H9 (cell line): ENCODE results near the gene SRC. TPM values are rescaled to one million over a fixed set of nuclear protein-coding genes. Genes with fewer than 3 reads are reported as not detected.

Experiments used
- DNase-seq: peaks from one replicate; pipeline ENCODE4 v3.0.0-alpha.2; 2017
- H2AFZ ChIP-seq: one replicate; pipeline ENCODE4 v1.6.1; 2013; ENCODE audit warnings: mild to moderate bottlenecking, low read length, control low read depth, moderate library complexity
- H2AK5ac ChIP-seq: 2 replicates; pipeline ENCODE4 v1.6.1; 2013; ENCODE audit warnings: low read length, control low read depth, mixed read lengths; ENCODE audit not compliant: insufficient read length
- H2BK120ac ChIP-seq: one replicate; pipeline ENCODE4 v1.6.1; 2013; ENCODE audit warnings: low read depth, mild to moderate bottlenecking, low read length, control low read depth, inconsistent platforms; ENCODE audit not compliant: poor library complexity, severe bottlenecking
- H2BK12ac ChIP-seq: 2 replicates; pipeline ENCODE4 v1.6.1; 2013; ENCODE audit warnings: low read length, control low read depth, mixed read lengths, low read depth; ENCODE audit not compliant: insufficient read length
- H2BK15ac ChIP-seq: 2 replicates; pipeline ENCODE4 v1.6.1; 2013; ENCODE audit warnings: low read depth, low read length, control low read depth
- H2BK20ac ChIP-seq: one replicate; pipeline ENCODE4 v1.6.1; 2013; ENCODE audit warnings: low read depth, mild to moderate bottlenecking, low read length, control low read depth, inconsistent platforms; ENCODE audit not compliant: poor library complexity, severe bottlenecking
- H2BK5ac ChIP-seq: 2 replicates; pipeline ENCODE4 v1.6.1; 2013; ENCODE audit warnings: low read length, control low read depth, mixed read lengths; ENCODE audit not compliant: insufficient read length
- H3K14ac ChIP-seq: 2 replicates; pipeline ENCODE4 v1.6.1; 2013; ENCODE audit warnings: low read length, control low read depth; ENCODE audit not compliant: insufficient read depth
- H3K18ac ChIP-seq: 2 replicates; pipeline ENCODE4 v1.6.1; 2013; ENCODE audit warnings: low read depth, mild to moderate bottlenecking, mixed read lengths, low read length, control low read depth; ENCODE audit not compliant: insufficient read length
- H3K23ac ChIP-seq: 2 replicates; pipeline ENCODE4 v1.6.1; 2013; ENCODE audit warnings: low read length, control low read depth, mixed read lengths, low read depth; ENCODE audit not compliant: insufficient read length
- H3K23me2 ChIP-seq: 2 replicates; pipeline ENCODE4 v1.6.1; 2013; ENCODE audit warnings: low read depth, mild to moderate bottlenecking, mixed read lengths, low read length, control low read depth; ENCODE audit not compliant: insufficient read length, poor library complexity, severe bottlenecking
- H3K27ac ChIP-seq: 2 replicates; pipeline ENCODE4 v1.5.1; 2013; ENCODE audit warnings: low read length, control low read depth, mixed read lengths, low read depth; ENCODE audit not compliant: insufficient read length
- H3K27me3 ChIP-seq: 2 replicates; pipeline ENCODE4 v1.6.1; 2013; ENCODE audit warnings: low read length, control low read depth, inconsistent platforms; ENCODE audit not compliant: insufficient read depth
- H3K4ac ChIP-seq: 2 replicates; pipeline ENCODE4 v1.6.1; 2013; ENCODE audit warnings: low read depth, mild to moderate bottlenecking, control low read depth, inconsistent platforms, low read length, moderate library complexity
- H3K4me1 ChIP-seq: 2 replicates; pipeline ENCODE4 v1.6.1; 2013; ENCODE audit warnings: low read length, control low read depth, inconsistent platforms; ENCODE audit not compliant: insufficient read depth
- H3K4me2 ChIP-seq: 2 replicates; pipeline ENCODE4 v1.6.1; 2013; ENCODE audit warnings: low read length, control low read depth, mixed read lengths; ENCODE audit not compliant: insufficient read length, insufficient read depth
- H3K56ac ChIP-seq: 2 replicates; pipeline ENCODE4 v1.6.1; 2013; ENCODE audit warnings: low read depth, mild to moderate bottlenecking, mixed read lengths, low read length, control low read depth; ENCODE audit not compliant: insufficient read length
- H3K79me1 ChIP-seq: 2 replicates; pipeline ENCODE4 v1.6.1; 2013; ENCODE audit warnings: low read depth, mild to moderate bottlenecking, moderate library complexity, low read length, control low read depth, inconsistent platforms; ENCODE audit not compliant: insufficient read depth, poor library complexity, severe bottlenecking
- H3K79me2 ChIP-seq: 2 replicates; pipeline ENCODE4 v1.6.1; 2013; ENCODE audit warnings: low read length, control low read depth, inconsistent platforms; ENCODE audit not compliant: insufficient read depth
- H3K9ac ChIP-seq: 2 replicates; pipeline ENCODE4 v1.6.1; 2013; ENCODE audit warnings: low read length, control low read depth, mixed read lengths; ENCODE audit not compliant: insufficient read length; ENCODE audit errors: extremely low read depth
- H3K9me3 ChIP-seq: one replicate; pipeline ENCODE4 v1.6.1; 2013; ENCODE audit warnings: low read depth, low read length, inconsistent platforms; ENCODE audit not compliant: control insufficient read depth
- H3T11ph ChIP-seq: one replicate; pipeline ENCODE4 v1.6.1; 2013; ENCODE audit warnings: mild to moderate bottlenecking, low read length, control low read depth, inconsistent platforms
- H4K20me1 ChIP-seq: one replicate; pipeline ENCODE4 v1.6.1; 2013; ENCODE audit not compliant: control insufficient read depth, insufficient read length, insufficient read depth
- H4K5ac ChIP-seq: 2 replicates; pipeline ENCODE4 v1.6.1; 2013; ENCODE audit warnings: low read depth, mild to moderate bottlenecking, mixed read lengths, low read length, control low read depth; ENCODE audit not compliant: insufficient read length
- H4K8ac ChIP-seq: replicated peaks from 2 replicates; pipeline ENCODE4 v1.6.1; 2013; ENCODE audit warnings: low read length, control low read depth, mixed read lengths, low read depth; ENCODE audit not compliant: insufficient read length
- H4K91ac ChIP-seq: 2 replicates; pipeline ENCODE4 v1.6.1; 2013; ENCODE audit warnings: low read depth, mild to moderate bottlenecking, moderate library complexity, mixed read lengths, low read length, control low read depth; ENCODE audit not compliant: insufficient read length
- H3K27ac Mint-ChIP-seq, 3 experiments: 2 replicates in 2 of 3; 3 replicates in 1 of 3; pipeline ENCODE4 v1.8.0; 2020 to 2021; ENCODE audit warnings: mixed read lengths in 3 of 3, mild to moderate bottlenecking in 1 of 3, moderate library complexity in 1 of 3
- H3K27me3 Mint-ChIP-seq: 2 replicates; pipeline ENCODE4 v1.8.0; 2021; ENCODE audit warnings: low read depth, mild to moderate bottlenecking, moderate library complexity, mixed read lengths
- H3K36me3 Mint-ChIP-seq, 3 experiments: 2 replicates in 2 of 3; 3 replicates in 1 of 3; pipeline ENCODE4 v1.8.0; 2020 to 2021; ENCODE audit warnings: low read depth in 3 of 3, mixed read lengths in 3 of 3; ENCODE audit not compliant: insufficient read depth in 1 of 3
- H3K4me1 Mint-ChIP-seq, 2 experiments: 2 replicates each; pipeline ENCODE4 v1.8.0; 2020; ENCODE audit warnings: mixed read lengths in 2 of 2
- H3K4me3 Mint-ChIP-seq, 2 experiments: 2 replicates in 1 of 2; 3 replicates in 1 of 2; pipeline ENCODE4 v1.8.0; 2020 to 2021; ENCODE audit warnings: mild to moderate bottlenecking in 2 of 2, mixed read lengths in 2 of 2, moderate library complexity in 1 of 2
- H3K9me3 Mint-ChIP-seq, 2 experiments: 2 replicates in 1 of 2; 3 replicates in 1 of 2; pipeline ENCODE4 v1.8.0; 2020; ENCODE audit warnings: mild to moderate bottlenecking in 2 of 2, mixed read lengths in 2 of 2, moderate library complexity in 1 of 2
- total RNA-seq: library from RNA; stranded (reverse); gene quantifications from 2 replicates; pipeline ENCODE4 v1.2.1, GENCODE V29; 2021
- TF ChIP-seq, protein P1 (sequence below): fragments of 200-600 bp; sonication (generic); conservative IDR thresholded peaks from 3 replicates; pipeline ENCODE4 v1.8.0; 2021; ENCODE audit warnings: antibody characterized with exemption, mild to moderate bottlenecking

SRC gene
- total RNA-seq, 1 experiment from 2014 or later: 44.5 TPM

DNA sequence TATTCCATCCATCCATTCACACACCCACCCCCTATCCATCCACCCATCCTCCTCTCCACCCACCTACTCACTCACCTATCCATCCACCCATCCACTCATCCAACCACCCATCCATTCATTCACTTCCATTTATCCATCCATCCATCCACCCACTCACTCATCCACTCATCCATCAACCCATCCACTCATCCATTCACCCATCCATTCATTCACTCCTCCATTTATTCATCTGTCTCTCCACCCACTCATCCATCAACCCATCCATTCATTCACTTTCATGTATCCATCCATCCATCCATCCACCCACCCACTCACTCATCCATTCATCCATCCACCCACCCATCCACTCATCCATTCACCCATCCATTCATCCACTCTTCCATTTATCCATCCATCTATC lies 84.1 kb downstream of the SRC start:
- Mint-ChIP-seq H3K27me3 (peaks cover 3% of the 10 kb centered on the region), H3K4me3 (no peak overlapping the region), H3K27ac (no peak overlapping the region), H3K9me3 (no peaks in the 10 kb centered on the region), H3K4me1 (no peaks in the 10 kb centered on the region), H3K36me3 (no peaks in the 10 kb centered on the region)
- no peak overlapping the region for H3T11ph ChIP-seq
- H2BK20ac ChIP-seq: no peak overlapping the region
- no peak overlapping the region for H3K56ac ChIP-seq
- H4K91ac ChIP-seq: no peak overlapping the region
- H3K9me3 ChIP-seq: no peaks in the 10 kb centered on the region
- no peaks in the 10 kb centered on the region for H3K23me2 ChIP-seq
- no peak overlapping the region for H4K8ac ChIP-seq
- H3K79me2 ChIP-seq: no peaks in the 10 kb centered on the region
- no peak overlapping the region for H3K9ac ChIP-seq
- no peak overlapping the region for H3K23ac ChIP-seq
- no peaks in the 10 kb centered on the region for H4K20me1 ChIP-seq
- no peak overlapping the region for H3K18ac ChIP-seq
- no peak overlapping the region for H2BK5ac ChIP-seq
- H2BK120ac ChIP-seq: no peak overlapping the region
- no peak overlapping the region for H3K4me2 ChIP-seq
- no peaks in the 10 kb centered on the region for H3K27me3 ChIP-seq
- TF ChIP-seq, protein P1, sequence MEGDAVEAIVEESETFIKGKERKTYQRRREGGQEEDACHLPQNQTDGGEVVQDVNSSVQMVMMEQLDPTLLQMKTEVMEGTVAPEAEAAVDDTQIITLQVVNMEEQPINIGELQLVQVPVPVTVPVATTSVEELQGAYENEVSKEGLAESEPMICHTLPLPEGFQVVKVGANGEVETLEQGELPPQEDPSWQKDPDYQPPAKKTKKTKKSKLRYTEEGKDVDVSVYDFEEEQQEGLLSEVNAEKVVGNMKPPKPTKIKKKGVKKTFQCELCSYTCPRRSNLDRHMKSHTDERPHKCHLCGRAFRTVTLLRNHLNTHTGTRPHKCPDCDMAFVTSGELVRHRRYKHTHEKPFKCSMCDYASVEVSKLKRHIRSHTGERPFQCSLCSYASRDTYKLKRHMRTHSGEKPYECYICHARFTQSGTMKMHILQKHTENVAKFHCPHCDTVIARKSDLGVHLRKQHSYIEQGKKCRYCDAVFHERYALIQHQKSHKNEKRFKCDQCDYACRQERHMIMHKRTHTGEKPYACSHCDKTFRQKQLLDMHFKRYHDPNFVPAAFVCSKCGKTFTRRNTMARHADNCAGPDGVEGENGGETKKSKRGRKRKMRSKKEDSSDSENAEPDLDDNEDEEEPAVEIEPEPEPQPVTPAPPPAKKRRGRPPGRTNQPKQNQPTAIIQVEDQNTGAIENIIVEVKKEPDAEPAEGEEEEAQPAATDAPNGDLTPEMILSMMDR: no peak
- H3K4ac ChIP-seq: no peak overlapping the region
- no peak for DNase-seq
- H3K14ac ChIP-seq: no peak overlapping the region
- H3K79me1 ChIP-seq: no peaks in the 10 kb centered on the region
- no peaks in the 10 kb centered on the region for H3K4me1 ChIP-seq
- H3K27ac ChIP-seq: no peak overlapping the region
- no peak overlapping the region for H2AK5ac ChIP-seq
- H4K5ac ChIP-seq: no peak overlapping the region
- no peak overlapping the region for H2BK15ac ChIP-seq
- no peak overlapping the region for H2BK12ac ChIP-seq
- no peak overlapping the region for H2AFZ ChIP-seq
